Measurements from ENCODE around the gene PRDM1. TPM values are rescaled to one million over a fixed set of nuclear protein-coding genes. Genes with fewer than 3 reads are reported as not detected.
A peak's percentile ranks its signal among the peaks of the same experiment; 100 is the strongest.

The PRDM1 gene
- total RNA-seq, 1 experiment from 2014 or later = 2.6 TPM

DNA sequence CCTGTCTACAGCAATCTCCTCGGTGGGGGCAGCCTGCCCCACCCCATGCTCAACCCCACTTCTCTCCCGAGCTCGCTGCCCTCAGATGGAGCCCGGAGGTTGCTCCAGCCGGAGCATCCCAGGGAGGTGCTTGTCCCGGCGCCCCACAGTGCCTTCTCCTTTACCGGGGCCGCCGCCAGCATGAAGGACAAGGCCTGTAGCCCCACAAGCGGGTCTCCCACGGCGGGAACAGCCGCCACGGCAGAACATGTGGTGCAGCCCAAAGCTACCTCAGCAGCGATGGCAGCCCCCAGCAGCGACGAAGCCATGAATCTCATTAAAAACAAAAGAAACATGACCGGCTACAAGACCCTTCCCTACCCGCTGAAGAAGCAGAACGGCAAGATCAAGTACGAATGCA, 19.4 kb downstream of the PRDM1 start:
- TF ChIP-seq, protein P1, sequence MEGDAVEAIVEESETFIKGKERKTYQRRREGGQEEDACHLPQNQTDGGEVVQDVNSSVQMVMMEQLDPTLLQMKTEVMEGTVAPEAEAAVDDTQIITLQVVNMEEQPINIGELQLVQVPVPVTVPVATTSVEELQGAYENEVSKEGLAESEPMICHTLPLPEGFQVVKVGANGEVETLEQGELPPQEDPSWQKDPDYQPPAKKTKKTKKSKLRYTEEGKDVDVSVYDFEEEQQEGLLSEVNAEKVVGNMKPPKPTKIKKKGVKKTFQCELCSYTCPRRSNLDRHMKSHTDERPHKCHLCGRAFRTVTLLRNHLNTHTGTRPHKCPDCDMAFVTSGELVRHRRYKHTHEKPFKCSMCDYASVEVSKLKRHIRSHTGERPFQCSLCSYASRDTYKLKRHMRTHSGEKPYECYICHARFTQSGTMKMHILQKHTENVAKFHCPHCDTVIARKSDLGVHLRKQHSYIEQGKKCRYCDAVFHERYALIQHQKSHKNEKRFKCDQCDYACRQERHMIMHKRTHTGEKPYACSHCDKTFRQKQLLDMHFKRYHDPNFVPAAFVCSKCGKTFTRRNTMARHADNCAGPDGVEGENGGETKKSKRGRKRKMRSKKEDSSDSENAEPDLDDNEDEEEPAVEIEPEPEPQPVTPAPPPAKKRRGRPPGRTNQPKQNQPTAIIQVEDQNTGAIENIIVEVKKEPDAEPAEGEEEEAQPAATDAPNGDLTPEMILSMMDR (conservative IDR thresholded peaks at IDR 0.05) = no peak
- TF ChIP-seq EZH2 (IDR thresholded peaks at IDR 0.05; ENCODE audit: low read depth) = no peak
- no peak for DNase-seq
- BruUV-seq (replicated peaks) = no TSS peak
- Histone ChIP-seq H3K4me3 (no peak overlapping the region), H3K4me1 (replicated peaks; ENCODE audit: insufficient read depth) (peaks cover 15% of the 10 kb centered on the region), H2AFZ (no peak overlapping the region), H3K9me2 (ENCODE audit: insufficient read depth) (no peaks in the 10 kb centered on the region), H3K79me2 (ENCODE audit: low read depth) (no peaks in the 10 kb centered on the region), H3K9me3 (ENCODE audit: insufficient read depth, low read depth) (no peaks in the 10 kb centered on the region), H4K20me1 (ENCODE audit: insufficient read depth) (no peaks in the 10 kb centered on the region), H3F3A (ENCODE audit: insufficient read depth, low read depth) (0 out of 2 replicates have a peak, but pooled peaks cover 5% of the 10 kb centered on the region), H3K36me3 (ENCODE audit: low read depth) (no peaks in the 10 kb centered on the region), H3K27ac (no peak overlapping the region), H3K4me2 (no peak overlapping the region), H3K27me3 (ENCODE audit: insufficient read depth, low read depth) (no peaks in the 10 kb centered on the region)
- intact Hi-C loops (cut with micrococcal nuclease; ENCODE audit: unreplicated experiment) = no loop called here
- ChIA-PET POLR2A (ENCODE audit: unreplicated experiment) (no interaction called here), CTCF (no interaction called here)

DNA sequence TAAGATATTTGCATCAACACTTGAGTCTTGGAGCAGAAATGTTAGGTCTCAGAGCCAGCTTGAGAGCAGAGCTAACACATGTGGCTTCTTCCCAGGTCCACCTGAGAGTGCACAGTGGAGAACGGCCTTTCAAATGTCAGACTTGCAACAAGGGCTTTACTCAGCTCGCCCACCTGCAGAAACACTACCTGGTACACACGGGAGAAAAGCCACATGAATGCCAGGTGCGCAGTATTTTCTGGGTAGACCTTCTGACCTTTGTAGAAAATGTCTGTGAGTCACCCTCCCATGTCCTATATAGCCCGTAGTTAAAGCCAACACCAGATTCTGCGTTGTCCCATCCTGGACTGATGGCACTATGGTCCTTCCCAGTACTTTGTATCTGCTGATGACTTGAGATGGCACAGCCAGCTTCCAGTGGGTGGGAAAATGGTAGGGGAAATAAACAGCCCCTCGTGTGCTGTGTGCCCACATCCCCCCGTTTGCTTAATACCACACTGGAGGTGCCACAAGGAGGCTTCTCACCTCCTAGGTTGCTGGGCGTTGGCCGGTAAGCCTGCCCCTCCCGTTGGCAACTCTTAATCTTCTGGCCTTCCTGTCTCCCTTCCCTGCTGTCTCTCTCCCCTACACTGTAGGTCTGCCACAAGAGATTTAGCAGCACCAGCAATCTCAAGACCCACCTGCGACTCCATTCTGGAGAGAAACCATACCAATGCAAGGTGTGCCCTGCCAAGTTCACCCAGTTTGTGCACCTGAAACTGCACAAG, 20.3 kb downstream of the PRDM1 start:
- TF ChIP-seq, protein P1 (conservative IDR thresholded peaks at IDR 0.05) = no peak
- no peak for TF ChIP-seq EZH2 (IDR thresholded peaks at IDR 0.05; ENCODE audit: low read depth)
- H3F3A ChIP-seq (ENCODE audit: insufficient read depth, low read depth) = 0 out of 2 replicates have a peak, but pooled peaks cover 5% of the 10 kb centered on the region
- DNase-seq = peak in 1 of 2 experiments; percentile 24
- no peaks in the 10 kb centered on the region for H4K20me1 ChIP-seq (ENCODE audit: insufficient read depth)
- no peaks in the 10 kb centered on the region for H3K9me2 ChIP-seq (ENCODE audit: insufficient read depth)
- H3K27ac ChIP-seq = no peak overlapping the region
- POLR2A ChIA-PET (ENCODE audit: unreplicated experiment) = no interaction called here
- H3K79me2 ChIP-seq (ENCODE audit: low read depth) = no peaks in the 10 kb centered on the region
- CTCF ChIA-PET = no interaction called here
- H3K9me3 ChIP-seq (ENCODE audit: insufficient read depth, low read depth) = no peaks in the 10 kb centered on the region
- H3K27me3 ChIP-seq (ENCODE audit: insufficient read depth, low read depth) = no peaks in the 10 kb centered on the region
- no peak overlapping the region for H3K4me3 ChIP-seq
- intact Hi-C loops (cut with micrococcal nuclease; ENCODE audit: unreplicated experiment) = no loop called here
- H3K4me2 ChIP-seq = no peak overlapping the region
- BruUV-seq (replicated peaks) = no TSS peak
- H2AFZ ChIP-seq = no peak overlapping the region
- H3K36me3 ChIP-seq (ENCODE audit: low read depth) = no peaks in the 10 kb centered on the region
- H3K4me1 ChIP-seq (replicated peaks; ENCODE audit: insufficient read depth) = peaks cover 9% of the 10 kb centered on the region

DNA sequence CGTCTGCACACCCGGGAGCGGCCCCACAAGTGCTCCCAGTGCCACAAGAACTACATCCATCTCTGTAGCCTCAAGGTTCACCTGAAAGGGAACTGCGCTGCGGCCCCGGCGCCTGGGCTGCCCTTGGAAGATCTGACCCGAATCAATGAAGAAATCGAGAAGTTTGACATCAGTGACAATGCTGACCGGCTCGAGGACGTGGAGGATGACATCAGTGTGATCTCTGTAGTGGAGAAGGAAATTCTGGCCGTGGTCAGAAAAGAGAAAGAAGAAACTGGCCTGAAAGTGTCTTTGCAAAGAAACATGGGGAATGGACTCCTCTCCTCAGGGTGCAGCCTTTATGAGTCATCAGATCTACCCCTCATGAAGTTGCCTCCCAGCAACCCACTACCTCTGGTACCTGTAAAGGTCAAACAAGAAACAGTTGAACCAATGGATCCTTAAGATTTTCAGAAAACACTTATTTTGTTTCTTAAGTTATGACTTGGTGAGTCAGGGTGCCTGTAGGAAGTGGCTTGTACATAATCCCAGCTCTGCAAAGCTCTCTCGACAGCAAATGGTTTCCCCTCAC, 21.0 kb downstream of the PRDM1 start:
- Histone ChIP-seq H3F3A (ENCODE audit: insufficient read depth, low read depth) (0 out of 2 replicates have a peak, but pooled peaks cover 5% of the 10 kb centered on the region), H3K4me1 (replicated peaks; ENCODE audit: insufficient read depth) (0 out of 2 replicates have a peak, but pooled peaks cover 4% of the 10 kb centered on the region), H3K9me3 (ENCODE audit: insufficient read depth, low read depth) (no peaks in the 10 kb centered on the region), H2AFZ (no peak overlapping the region), H3K79me2 (ENCODE audit: low read depth) (no peaks in the 10 kb centered on the region), H3K9me2 (ENCODE audit: insufficient read depth) (no peaks in the 10 kb centered on the region), H3K4me2 (no peak overlapping the region), H4K20me1 (ENCODE audit: insufficient read depth) (no peaks in the 10 kb centered on the region), H3K27ac (no peak overlapping the region), H3K4me3 (no peak overlapping the region), H3K27me3 (ENCODE audit: insufficient read depth, low read depth) (no peaks in the 10 kb centered on the region), H3K36me3 (ENCODE audit: low read depth) (no peaks in the 10 kb centered on the region)
- TF ChIP-seq, protein P1 (conservative IDR thresholded peaks at IDR 0.05) = no peak
- TF ChIP-seq EZH2 (IDR thresholded peaks at IDR 0.05; ENCODE audit: low read depth) = no peak
- intact Hi-C loops (cut with micrococcal nuclease; ENCODE audit: unreplicated experiment) = no loop called here
- no TSS peak for BruUV-seq (replicated peaks)
- CTCF ChIA-PET = interaction anchor here (0.6 kb wide), 1 partner anchor 129 kb away, joined by 3 read pairs; no protein-coding TSS in a partner anchor
- peak in 1 of 2 experiments; percentile 20 for DNase-seq
- POLR2A ChIA-PET (ENCODE audit: unreplicated experiment) = no interaction called here
